ENCODE measurements around the gene IMPA2.

Gene IMPA2

DNA sequence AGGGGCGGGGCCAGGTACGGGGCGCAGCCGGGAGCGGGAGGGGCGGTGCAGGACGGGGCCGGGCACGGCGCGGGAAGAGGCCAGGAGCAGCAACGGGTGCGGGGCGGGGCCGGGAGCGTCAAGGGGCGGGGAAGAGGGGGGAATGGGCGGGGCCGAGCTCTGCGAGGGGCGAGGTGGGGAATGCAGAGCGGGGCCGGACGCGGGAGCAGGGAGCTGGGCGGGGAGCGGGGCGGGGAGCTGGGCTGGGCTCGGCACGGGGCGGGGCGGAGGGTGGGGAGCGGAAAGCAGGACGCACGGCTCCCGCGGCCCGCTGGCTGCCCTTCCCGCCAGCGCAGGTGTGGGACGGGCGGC, at the start of gene IMPA2:
Gene IMPA2, plus strand, starts transcription at position 316 of the 351 bp plus-strand sequence. CDS start 163 bp downstream, outside the sequence.
- Histone ChIP-seq H3K27ac (ENCODE audit: low read length) (no peak within 1 kb of the TSS; the same call in none of the 2 replicates), H3K79me2 (ENCODE audit: insufficient read depth, low read length) (no peaks in the 10 kb centered on the region), H3K9ac (ENCODE audit: low read depth, low read length) (peak within 1 kb of the TSS; percentile 73), H3K4me3 (ENCODE audit: low read depth in 1 of 2, low read length in 2 of 2) (peak within 1 kb of the TSS; percentile 43 to 63), H2AFZ (ENCODE audit: low read depth, low read length) (peak within 1 kb of the TSS; percentile 73), H3K36me3 (ENCODE audit: insufficient read depth, low read length) (no peaks in the 10 kb centered on the region), H4K20me1 (ENCODE audit: insufficient read depth, low read length) (no peaks in the 10 kb centered on the region), H3K27me3 (ENCODE audit: insufficient read depth, low read length, poor library complexity) (peaks cover 18% of the 10 kb centered on the region), H3K4me1 (ENCODE audit: insufficient read depth, low read length) (peaks cover 17% of the 10 kb centered on the region), H3K9me3 (ENCODE audit: insufficient read depth, low read length, severe bottlenecking) (no peaks in the 10 kb centered on the region), H3K4me2 (ENCODE audit: insufficient read depth, low read length) (peak within 1 kb of the TSS; percentile 96)
- DNase-seq (peak; percentile 97), ATAC-seq (ENCODE audit: insufficient read depth, low read depth) (peak; percentile 77)
- TF ChIP-seq, protein P1, sequence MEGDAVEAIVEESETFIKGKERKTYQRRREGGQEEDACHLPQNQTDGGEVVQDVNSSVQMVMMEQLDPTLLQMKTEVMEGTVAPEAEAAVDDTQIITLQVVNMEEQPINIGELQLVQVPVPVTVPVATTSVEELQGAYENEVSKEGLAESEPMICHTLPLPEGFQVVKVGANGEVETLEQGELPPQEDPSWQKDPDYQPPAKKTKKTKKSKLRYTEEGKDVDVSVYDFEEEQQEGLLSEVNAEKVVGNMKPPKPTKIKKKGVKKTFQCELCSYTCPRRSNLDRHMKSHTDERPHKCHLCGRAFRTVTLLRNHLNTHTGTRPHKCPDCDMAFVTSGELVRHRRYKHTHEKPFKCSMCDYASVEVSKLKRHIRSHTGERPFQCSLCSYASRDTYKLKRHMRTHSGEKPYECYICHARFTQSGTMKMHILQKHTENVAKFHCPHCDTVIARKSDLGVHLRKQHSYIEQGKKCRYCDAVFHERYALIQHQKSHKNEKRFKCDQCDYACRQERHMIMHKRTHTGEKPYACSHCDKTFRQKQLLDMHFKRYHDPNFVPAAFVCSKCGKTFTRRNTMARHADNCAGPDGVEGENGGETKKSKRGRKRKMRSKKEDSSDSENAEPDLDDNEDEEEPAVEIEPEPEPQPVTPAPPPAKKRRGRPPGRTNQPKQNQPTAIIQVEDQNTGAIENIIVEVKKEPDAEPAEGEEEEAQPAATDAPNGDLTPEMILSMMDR (IDR thresholded peaks at IDR 0.05; ENCODE audit: borderline replicate concordance, extremely low read depth, low read length, poor library complexity, severe bottlenecking), result no peak
- TF ChIP-seq EZH2 (IDR thresholded peaks at IDR 0.05; ENCODE audit: borderline replicate concordance, low read depth, low read length, severe bottlenecking), result no peak

DNA sequence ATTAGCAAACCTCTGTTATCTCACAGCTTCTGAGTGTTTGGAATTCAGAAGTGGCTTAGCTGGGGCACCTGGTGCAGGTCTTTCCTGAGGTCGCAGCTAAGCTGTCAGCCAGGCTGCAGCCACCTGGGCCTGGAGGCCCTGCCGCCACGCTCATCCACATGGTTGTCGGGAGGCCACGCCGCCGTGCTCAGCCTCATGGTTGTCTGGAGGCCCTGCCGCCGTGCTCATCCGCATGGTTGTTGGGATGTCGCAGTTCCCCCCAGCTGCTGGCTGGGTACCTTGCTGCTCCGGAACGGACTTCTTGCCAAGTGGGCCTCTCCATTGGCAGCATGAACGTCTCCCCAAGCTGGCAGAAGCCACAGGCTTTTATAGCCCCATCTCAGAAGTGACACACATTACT, 48.9 kb upstream of the IMPA2 start:
- H3K9me3 ChIP-seq (ENCODE audit: insufficient read depth, low read length, severe bottlenecking), result no peaks in the 10 kb centered on the region
- ATAC-seq (ENCODE audit: insufficient read depth, low read depth), result no peak

DNA sequence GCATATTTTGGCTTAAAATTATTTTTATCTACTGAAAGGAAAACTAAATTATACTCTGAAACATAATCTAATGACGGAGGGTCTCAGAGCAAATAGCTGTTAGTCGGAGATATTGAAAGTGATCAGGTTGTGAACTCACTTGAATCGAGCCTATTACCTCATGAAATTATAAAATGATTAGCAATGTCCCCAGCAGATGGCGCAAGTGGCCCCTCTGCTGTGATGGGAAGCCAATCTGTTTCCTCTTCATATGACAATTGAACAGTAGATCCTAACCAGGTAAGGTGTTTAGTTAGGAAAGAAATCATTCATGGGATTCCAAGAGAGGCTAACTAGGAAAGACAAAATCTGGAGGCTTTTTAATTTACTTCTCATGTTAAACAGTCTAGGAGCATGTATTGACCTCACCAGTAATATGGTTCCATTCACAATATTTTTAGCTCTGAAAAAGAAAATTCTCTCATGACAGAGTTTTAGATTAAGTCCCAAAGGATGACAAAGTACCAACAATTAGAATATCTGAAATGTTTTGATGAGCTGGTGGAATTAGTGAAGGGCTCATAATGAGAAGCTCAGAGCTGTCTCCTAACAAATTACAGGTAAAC, 43.3 kb upstream of the IMPA2 start:
- TF ChIP-seq, protein P1 (IDR thresholded peaks at IDR 0.05; ENCODE audit: borderline replicate concordance, extremely low read depth, low read length, poor library complexity, severe bottlenecking), result peak; percentile 84
- TF ChIP-seq EZH2 (IDR thresholded peaks at IDR 0.05; ENCODE audit: borderline replicate concordance, low read depth, low read length, severe bottlenecking), result no peak
- Histone ChIP-seq H3K9ac (ENCODE audit: low read depth, low read length) (no peak overlapping the region), H3K4me3 (ENCODE audit: low read depth in 1 of 2, low read length in 2 of 2) (no peak overlapping the region), H2AFZ (ENCODE audit: low read depth, low read length) (no peak overlapping the region), H3K27me3 (ENCODE audit: insufficient read depth, low read length, poor library complexity) (no peaks in the 10 kb centered on the region), H3K9me3 (ENCODE audit: insufficient read depth, low read length, severe bottlenecking) (no peaks in the 10 kb centered on the region), H4K20me1 (ENCODE audit: insufficient read depth, low read length) (no peaks in the 10 kb centered on the region), H3K36me3 (ENCODE audit: insufficient read depth, low read length) (no peaks in the 10 kb centered on the region), H3K27ac (ENCODE audit: low read length) (no peak overlapping the region), H3K4me2 (ENCODE audit: insufficient read depth, low read length) (no peak overlapping the region), H3K79me2 (ENCODE audit: insufficient read depth, low read length) (no peaks in the 10 kb centered on the region), H3K4me1 (ENCODE audit: insufficient read depth, low read length) (no peaks in the 10 kb centered on the region)
- ATAC-seq (ENCODE audit: insufficient read depth, low read depth) (peak; percentile 83), DNase-seq (peak; percentile 70)

More for the DNA sequence above, 48.9 kb upstream of the IMPA2 start:
- no peak for DNase-seq
- no peaks in the 10 kb centered on the region for H3K4me1 ChIP-seq (ENCODE audit: insufficient read depth, low read length)
- H3K79me2 ChIP-seq (ENCODE audit: insufficient read depth, low read length), result no peaks in the 10 kb centered on the region
- no peak overlapping the region for H3K4me3 ChIP-seq (ENCODE audit: low read depth in 1 of 2, low read length in 2 of 2)
- no peak overlapping the region for H3K27ac ChIP-seq (ENCODE audit: low read length)
- TF ChIP-seq, protein P1 (IDR thresholded peaks at IDR 0.05; ENCODE audit: borderline replicate concordance, extremely low read depth, low read length, poor library complexity, severe bottlenecking), result no peak
- no peak for TF ChIP-seq EZH2 (IDR thresholded peaks at IDR 0.05; ENCODE audit: borderline replicate concordance, low read depth, low read length, severe bottlenecking)
- no peak overlapping the region for H3K9ac ChIP-seq (ENCODE audit: low read depth, low read length)
- H3K4me2 ChIP-seq (ENCODE audit: insufficient read depth, low read length), result no peak overlapping the region
- no peaks in the 10 kb centered on the region for H3K27me3 ChIP-seq (ENCODE audit: insufficient read depth, low read length, poor library complexity)
- no peaks in the 10 kb centered on the region for H4K20me1 ChIP-seq (ENCODE audit: insufficient read depth, low read length)
- no peaks in the 10 kb centered on the region for H3K36me3 ChIP-seq (ENCODE audit: insufficient read depth, low read length)
- no peak overlapping the region for H2AFZ ChIP-seq (ENCODE audit: low read depth, low read length)

Data from DND-41 (cell line).